Measurements from ENCODE around the gene SPECC1. TPM values are rescaled to one million over a fixed set of nuclear protein-coding genes. Genes with fewer than 3 reads are reported as not detected.

Gene SPECC1
- total RNA-seq, 2 donors from 2014 or later, result 53.5 to 78.3 TPM

DNA sequence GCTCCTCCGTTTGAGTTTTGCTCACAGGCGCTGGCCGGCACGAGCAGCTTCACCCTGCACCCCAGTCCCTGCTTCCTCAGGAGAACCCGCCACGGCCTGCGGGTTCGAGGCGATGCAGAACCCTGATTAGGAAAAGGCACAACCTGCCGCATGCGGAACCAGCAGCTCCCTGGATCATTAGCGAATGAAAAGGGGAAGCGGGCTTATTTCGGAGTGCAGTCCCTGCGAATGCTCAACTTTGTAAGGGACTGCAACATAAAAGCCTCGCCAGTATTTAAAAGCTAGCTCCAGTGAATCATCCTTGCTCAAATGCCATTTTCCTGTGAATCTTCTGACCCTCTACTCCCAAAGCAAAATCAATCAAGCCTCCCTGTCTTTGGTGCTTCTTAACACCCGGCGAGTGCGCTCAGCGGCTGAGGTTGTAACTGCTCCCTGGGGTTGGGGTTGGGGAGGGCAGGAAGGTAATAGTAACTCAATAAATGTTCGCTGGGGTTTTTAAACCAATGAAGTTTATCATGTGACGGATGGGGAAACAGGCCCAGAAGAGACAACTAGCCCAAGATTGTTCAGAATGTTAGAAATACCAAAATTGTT is 30.9 kb upstream of the SPECC1 start:
- H3K36me3 ChIP-seq, result no peaks in the 10 kb centered on the region
- TF ChIP-seq, protein P1, sequence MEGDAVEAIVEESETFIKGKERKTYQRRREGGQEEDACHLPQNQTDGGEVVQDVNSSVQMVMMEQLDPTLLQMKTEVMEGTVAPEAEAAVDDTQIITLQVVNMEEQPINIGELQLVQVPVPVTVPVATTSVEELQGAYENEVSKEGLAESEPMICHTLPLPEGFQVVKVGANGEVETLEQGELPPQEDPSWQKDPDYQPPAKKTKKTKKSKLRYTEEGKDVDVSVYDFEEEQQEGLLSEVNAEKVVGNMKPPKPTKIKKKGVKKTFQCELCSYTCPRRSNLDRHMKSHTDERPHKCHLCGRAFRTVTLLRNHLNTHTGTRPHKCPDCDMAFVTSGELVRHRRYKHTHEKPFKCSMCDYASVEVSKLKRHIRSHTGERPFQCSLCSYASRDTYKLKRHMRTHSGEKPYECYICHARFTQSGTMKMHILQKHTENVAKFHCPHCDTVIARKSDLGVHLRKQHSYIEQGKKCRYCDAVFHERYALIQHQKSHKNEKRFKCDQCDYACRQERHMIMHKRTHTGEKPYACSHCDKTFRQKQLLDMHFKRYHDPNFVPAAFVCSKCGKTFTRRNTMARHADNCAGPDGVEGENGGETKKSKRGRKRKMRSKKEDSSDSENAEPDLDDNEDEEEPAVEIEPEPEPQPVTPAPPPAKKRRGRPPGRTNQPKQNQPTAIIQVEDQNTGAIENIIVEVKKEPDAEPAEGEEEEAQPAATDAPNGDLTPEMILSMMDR (IDR thresholded peaks at IDR 0.05), result no peak
- H3K9ac ChIP-seq (ENCODE audit: low read depth in 2 of 2, low read length in 2 of 2), result peak overlapping the region; percentile 61 to 95
- H3K9me3 ChIP-seq, result no peaks in the 10 kb centered on the region
- peak; percentile 50 for DNase-seq
- intact Hi-C loops (cut with DNase I), result no loop called here
- no peaks in the 10 kb centered on the region for H3K27me3 ChIP-seq
- H3K4me3 ChIP-seq, result peak overlapping the region; percentile 96
- peaks cover 4% of the 10 kb centered on the region for H3K4me1 ChIP-seq
- H3K27ac ChIP-seq, result peak overlapping the region; percentile 89

DNA sequence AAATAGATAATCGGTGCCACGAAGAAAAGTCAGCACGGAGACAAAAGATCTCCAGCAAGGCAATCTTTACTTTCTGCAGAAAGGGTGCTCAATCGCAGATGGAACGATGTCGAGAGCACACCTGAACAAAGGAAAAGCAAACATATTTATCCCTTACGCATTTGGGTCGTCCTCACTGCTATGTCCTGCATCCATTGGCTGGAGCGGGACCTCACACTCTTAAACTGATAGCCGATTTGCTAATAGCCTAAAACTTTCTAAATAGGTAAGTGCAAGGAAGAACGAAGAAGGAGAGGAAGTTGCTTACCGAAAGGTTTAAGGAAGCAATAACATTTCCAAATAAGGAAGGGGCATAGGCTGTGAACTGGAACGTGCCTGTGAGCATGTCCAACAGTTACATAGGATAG is 30.4 kb upstream of the SPECC1 start:
- Histone ChIP-seq H3K4me3 (peak overlapping the region; percentile 96), H3K4me1 (peaks cover 4% of the 10 kb centered on the region)
- no peak for DNase-seq

DNA sequence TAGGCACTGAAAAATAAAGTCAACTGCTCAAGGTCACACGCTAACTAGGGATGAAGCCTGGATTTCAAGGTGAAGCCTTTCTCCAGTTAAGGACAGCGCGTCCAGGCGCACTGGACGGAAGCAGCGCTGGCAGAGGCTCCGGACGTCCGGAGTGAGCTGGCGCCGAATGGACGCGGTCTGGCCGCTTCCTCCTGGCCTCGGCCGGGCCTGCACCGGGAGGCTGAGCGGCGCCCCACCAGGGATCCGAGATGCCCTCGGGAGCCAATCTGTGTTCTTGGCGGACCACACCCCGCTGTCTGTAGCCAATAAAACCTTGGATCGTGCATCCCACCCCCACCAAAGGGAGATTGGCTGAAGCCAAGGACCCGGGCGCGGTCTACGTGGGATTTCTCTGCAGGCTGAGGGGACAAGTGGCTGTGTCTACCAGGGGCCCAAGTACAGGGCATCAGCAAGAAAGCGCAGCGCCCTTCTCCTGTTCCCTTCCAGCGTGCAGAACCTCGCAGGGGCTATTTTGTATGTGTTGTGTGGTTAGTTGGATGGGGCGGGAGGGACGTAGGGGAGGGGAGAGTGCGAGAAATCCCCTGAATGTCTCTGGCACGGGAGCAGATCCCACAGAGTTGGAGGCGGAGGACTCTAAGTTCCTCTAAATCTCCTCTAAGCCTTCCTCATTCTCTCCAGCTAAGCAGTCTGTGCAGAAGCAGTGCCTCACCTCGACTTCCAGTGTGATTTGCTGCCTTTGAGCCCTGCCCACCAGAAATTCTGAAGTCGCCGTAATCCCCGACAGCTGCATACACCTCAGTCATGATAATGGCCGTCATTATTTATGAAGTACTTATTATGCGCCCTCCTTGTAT is 29.0 kb upstream of the SPECC1 start:
- Histone ChIP-seq H3K9me3 (no peaks in the 10 kb centered on the region), H3K9ac (ENCODE audit: low read depth in 2 of 2, low read length in 2 of 2) (no peak overlapping the region), H3K27me3 (no peaks in the 10 kb centered on the region), H3K4me3 (no peak overlapping the region), H3K27ac (no peak overlapping the region), H3K4me1 (peaks cover 4% of the 10 kb centered on the region), H3K36me3 (no peaks in the 10 kb centered on the region)
- peak; percentile 19 for DNase-seq
- TF ChIP-seq, protein P1 (IDR thresholded peaks at IDR 0.05), result no peak
- intact Hi-C loops (cut with DNase I), result no loop called here

More for the DNA sequence above, 30.4 kb upstream of the SPECC1 start:
- Histone ChIP-seq H3K27me3 (no peaks in the 10 kb centered on the region), H3K27ac (peak overlapping the region; percentile 89), H3K36me3 (no peaks in the 10 kb centered on the region), H3K9me3 (no peaks in the 10 kb centered on the region), H3K9ac (ENCODE audit: low read depth in 2 of 2, low read length in 2 of 2) (no peak overlapping the region)
- TF ChIP-seq, protein P1 (IDR thresholded peaks at IDR 0.05), result no peak
- intact Hi-C loops (cut with DNase I), result no loop called here

DNA sequence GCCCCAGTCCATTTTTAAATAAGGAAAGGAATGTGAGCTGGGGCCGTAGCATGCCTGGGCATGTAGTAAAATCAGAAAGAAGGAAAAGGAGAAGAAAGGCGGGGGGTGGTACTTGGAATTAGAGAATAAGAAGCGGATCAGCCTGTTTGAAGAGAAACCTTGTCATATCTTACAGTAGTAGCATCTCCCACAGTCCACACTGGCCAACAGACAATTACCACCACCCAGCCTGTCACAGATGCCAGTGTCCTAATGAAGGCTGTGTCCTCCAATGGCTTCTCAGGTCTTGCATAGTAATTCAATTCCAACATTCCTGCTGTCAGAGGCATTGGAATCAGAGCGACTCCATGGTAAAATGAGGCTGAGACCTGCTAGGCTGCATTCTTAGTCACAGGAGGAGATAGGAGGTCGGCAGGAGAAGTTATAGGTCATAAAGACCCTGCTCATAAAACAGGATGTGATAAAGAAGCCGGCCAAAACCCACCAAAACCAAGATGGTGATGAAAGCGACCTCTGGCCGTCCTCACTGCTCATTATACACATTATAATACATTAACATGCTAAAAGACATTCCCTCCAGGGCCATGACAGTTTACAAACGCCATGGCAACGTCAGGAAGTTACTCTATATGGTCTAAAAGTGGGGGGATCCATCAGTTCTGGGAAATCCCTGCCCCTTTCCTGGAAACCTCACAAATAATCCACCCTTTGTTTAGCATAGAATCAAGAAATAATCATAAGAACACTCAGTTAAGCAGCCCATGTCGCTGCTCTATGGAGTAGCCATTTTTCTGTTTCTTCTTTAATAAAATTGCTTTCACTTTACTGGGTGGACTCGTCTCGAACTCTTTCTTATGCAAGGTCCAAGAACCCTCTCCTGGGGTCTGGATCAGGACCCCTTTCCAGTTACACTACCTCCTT is 22.0 kb upstream of the SPECC1 start:
- intact Hi-C loops (cut with DNase I), result no loop called here
- no peak for DNase-seq
- H3K27ac ChIP-seq, result no peak overlapping the region

More for the DNA sequence above, 22.0 kb upstream of the SPECC1 start:
- no peaks in the 10 kb centered on the region for H3K27me3 ChIP-seq
- no peak overlapping the region for H3K4me3 ChIP-seq
- H3K9ac ChIP-seq (ENCODE audit: low read depth in 2 of 2, low read length in 2 of 2), result no peak overlapping the region
- H3K4me1 ChIP-seq, result no peaks in the 10 kb centered on the region
- H3K36me3 ChIP-seq, result no peaks in the 10 kb centered on the region
- TF ChIP-seq, protein P1 (IDR thresholded peaks at IDR 0.05), result no peak
- no peaks in the 10 kb centered on the region for H3K9me3 ChIP-seq
